Aorta (tissue), 5 donors: ENCODE measurements around the gene SART1. TPM values are rescaled to one million over a fixed set of nuclear protein-coding genes. Genes with fewer than 3 reads are reported as not detected.
"Not testable (repeated sequence)": the region's sequence is repeated elsewhere in the genome, so short reads cannot be mapped to it uniquely, and the experiment has no call there.

Source experiments
- ATAC-seq: fragments of 200-7000 bp; cut with Tn5 transposase; one replicate; pipeline ENCODE4 v1.9.1; 2022; ENCODE audit warnings: moderate library complexity; ENCODE audit not compliant: low FRiP score
- DNase-seq, 2 donors: peaks; one replicate each; pipeline ENCODE4 v3.0.0-alpha.2; 2020
- H3K27ac ChIP-seq, 2 donors: one replicate each; pipeline ENCODE4 v1.5.1; 2013; ENCODE audit warnings: low read length in 2 of 2, mild to moderate bottlenecking in 2 of 2, moderate library complexity in 2 of 2, control low read depth in 1 of 2, inconsistent platforms in 1 of 2, low read depth in 1 of 2
- H3K27me3 ChIP-seq, 2 donors: one replicate each; pipeline ENCODE4 v1.6.1; 2013; ENCODE audit warnings: control low read depth in 1 of 2, low read length in 1 of 2, mild to moderate bottlenecking in 1 of 2, moderate library complexity in 1 of 2; ENCODE audit not compliant: insufficient read depth in 2 of 2, control insufficient read depth in 1 of 2
- H3K36me3 ChIP-seq, 2 donors: one replicate each; pipeline ENCODE4 v1.6.1; 2013; ENCODE audit warnings: control low read depth in 1 of 2, low read length in 1 of 2, mild to moderate bottlenecking in 1 of 2; ENCODE audit not compliant: insufficient read depth in 2 of 2, control insufficient read depth in 1 of 2
- H3K4me1 ChIP-seq, 2 donors: one replicate each; pipeline ENCODE4 v1.6.1; 2013; ENCODE audit warnings: low read length in 2 of 2, control low read depth in 1 of 2, mild to moderate bottlenecking in 1 of 2, moderate library complexity in 1 of 2; ENCODE audit not compliant: insufficient read depth in 2 of 2, control insufficient read depth in 1 of 2
- H3K4me3 ChIP-seq, 2 donors: one replicate each; pipeline ENCODE4 v1.5.1; 2013; ENCODE audit warnings: low read length in 2 of 2, control low read depth in 1 of 2, mild to moderate bottlenecking in 1 of 2
- H3K9me3 ChIP-seq: one replicate; pipeline ENCODE4 v1.6.1; 2013; ENCODE audit warnings: mild to moderate bottlenecking, low read length; ENCODE audit not compliant: control insufficient read depth
- WGBS, 2 donors: extraction: QIAGEN DNeasy Blood & Tissue Kit; methylation state at CpG; one replicate each; pipeline ENCODE4 v1.1.7; 2013; 5-methylcytosine and 5-hydroxymethylcytosine counted together
- intact Hi-C, 2 donors: fragments of 100-400 bp; cut with DNase I; formaldehyde crosslinking; loops; one replicate each; pipeline versions ENCODE4 v1.14.2 to v1.15.0; 2022
- polyA plus RNA-seq, 2 donors: library from polyadenylated mRNA; stranded (reverse); fragments of 200-250 nt; gene quantifications; one replicate each; pipeline ENCODE4 v1.2.3, GENCODE V29; 2013
- total RNA-seq, 2 donors: library from RNA; stranded (reverse); fragmentation: NEBNext Ultra II Directional; extraction: Animal tissue kit (Norgen Biotek cat#: 25700); gene quantifications; one replicate each; pipeline ENCODE4 v1.2.1, GENCODE V29; 2021
- donor health status: healthy with polysubstance abuse.
- donor health status: Bipolar disorder and iron deficiency.
- donor health status: DM: no; HTN: no; CAD: no.
- donor health status: DM: no; HTN: no; CAD: no.
- donor health status: DM: yes; HTN: yes; CAD: no.

Gene SART1
- total and polyA plus RNA-seq, 4 donors, result 27.9 to 129 (median 51.6) TPM

GRCh38 chr11:66020212-66020611 is 58.7 kb downstream of the SART1 start:
- Histone ChIP-seq H3K27ac (no peak overlapping the region), H3K9me3 (no peaks in the 10 kb centered on the region), H3K4me3 (no peak overlapping the region), H3K36me3 (no peaks in the 10 kb centered on the region), H3K27me3 (no peaks in the 10 kb centered on the region), H3K4me1 (no peaks in the 10 kb centered on the region)
- ATAC-seq (no peak), DNase-seq (no peak)
- 73 to 79% methylated on average over 8 of the region's 8 CpGs for WGBS, 2 donors
- intact Hi-C loops, result loop anchor here (2.0 to 10.0 kb wide), 3 partner anchors 17 to 135 kb away; partner anchors contain the start of genes BANF1 (in 1 of the 2), EIF1AD (in 1 of the 2) and FIBP (in 1 of the 2)

GRCh38 chr11:66020618-66021357 is 59.3 kb downstream of the SART1 start:
- intact Hi-C loops, result loop anchor here (2.0 to 10.0 kb wide), 3 partner anchors 18 to 136 kb away; partner anchors contain the start of genes BANF1 (in 1 of the 2), EIF1AD (in 1 of the 2) and FIBP (in 1 of the 2)
- Histone ChIP-seq H3K27me3 (no peaks in the 10 kb centered on the region), H3K4me1 (no peaks in the 10 kb centered on the region), H3K4me3 (no peak overlapping the region), H3K27ac (peak overlapping the region in 1 of 2 donors; percentile 9), H3K36me3 (no peaks in the 10 kb centered on the region), H3K9me3 (no peaks in the 10 kb centered on the region)
- DNase-seq (peak; percentile 87 to 88), ATAC-seq (no peak)
- 76 to 77% methylated on average over 25 of the region's 25 CpGs for WGBS, 2 donors

- intact Hi-C loops, result loop anchor here (1.0 to 10.0 kb wide), 3 partner anchors 33 to 138 kb away; partner anchors contain the start of gene FIBP (in 1 of the 2)
- WGBS, 2 donors, result 13 to 16% methylated on average over 46 of the region's 46 CpGs
- DNase-seq, result peak; percentile 83 to 94
These were observed 61.1 kb downstream of the SART1 start for GRCh38 chr11:66022401-66023185.

GRCh38 chr11:66023186-66023440 is 61.6 kb downstream of the SART1 start:
- not testable (repeated sequence) for H3K4me3 ChIP-seq, H3K9me3 ChIP-seq, H3K36me3 ChIP-seq, H3K4me1 ChIP-seq, DNase-seq, H3K27me3 ChIP-seq, H3K27ac ChIP-seq, ATAC-seq
- intact Hi-C loops, result loop anchor here (5.0 to 10.0 kb wide), 2 partner anchors 36 to 138 kb away; partner anchors contain the start of gene FIBP (in 1 of the 2)
- WGBS, 2 donors, result 71 to 78% methylated on average over 5 of the region's 5 CpGs

More at GRCh38 chr11:66022401-66023185, 61.1 kb downstream of the SART1 start:
- no peaks in the 10 kb centered on the region for H3K4me1 ChIP-seq
- H3K27me3 ChIP-seq, result no peaks in the 10 kb centered on the region
- no peaks in the 10 kb centered on the region for H3K9me3 ChIP-seq
- ATAC-seq, result peak; percentile 90
- H3K27ac ChIP-seq, result no peak overlapping the region
- no peak overlapping the region for H3K4me3 ChIP-seq
- H3K36me3 ChIP-seq, result no peaks in the 10 kb centered on the region

- no peak for DNase-seq
- intact Hi-C loops, result loop anchor here in 1 of 2 donors (10.0 kb wide), 1 partner anchor 141 kb away; the partner anchor contains the start of gene FIBP
These were observed 64.5 kb downstream of the SART1 start, which contains the start of gene CATSPER1 for GRCh38 chr11:66026017-66026529. CATSPER1 (minus strand) TSS chr11:66026479; CDS start chr11:66026379, 100 bp downstream.

More at GRCh38 chr11:66026017-66026529, 64.5 kb downstream of the SART1 start, which contains the start of gene CATSPER1:
- H3K9me3 ChIP-seq, result no peaks in the 10 kb centered on the region
- H3K36me3 ChIP-seq, result no peaks in the 10 kb centered on the region
- no peak within 1 kb of the TSS for H3K4me3 ChIP-seq
- no peaks in the 10 kb centered on the region for H3K4me1 ChIP-seq
- WGBS, 2 donors, result 86 to 87% methylated on average over 18 of the region's 18 CpGs
- H3K27me3 ChIP-seq, result no peaks in the 10 kb centered on the region
- no peak for ATAC-seq
- H3K27ac ChIP-seq, result no peak within 1 kb of the TSS

Other genes starting within 250 kb of the SART1 start
- 10 to 100 TPM; 59.8 to 64.4 TPM for gene KAT5, start 249.5 kb upstream of the SART1 start, total RNA-seq
- gene KAT5, start 249.5 kb upstream of the SART1 start, polyA plus RNA-seq, result 100 to 1,000 TPM in 1 of 2 donors, 10 to 100 TPM in 1; 29.2 to 120 TPM
- gene RNASEH2C, start 240.9 kb upstream of the SART1 start, total RNA-seq, result 10 to 100 TPM; 53.5 to 57.6 TPM
- gene RNASEH2C, start 240.9 kb upstream of the SART1 start, polyA plus RNA-seq, result 100 to 1,000 TPM in 1 of 2 donors, 10 to 100 TPM in 1; 80.1 to 113 TPM
- 10 to 100 TPM; 15.7 to 16.7 TPM for gene AP5B1, start 180.8 kb upstream of the SART1 start, total RNA-seq
- 10 to 100 TPM in 1 of 2 donors, 1 to 10 TPM in 1; 3.3 to 10.8 TPM for gene AP5B1, start 180.8 kb upstream of the SART1 start, polyA plus RNA-seq
- not detected for gene OVOL1, start 174.7 kb upstream of the SART1 start, total RNA-seq
- 1 to 10 TPM in 1 of 2 donors, under 1 TPM in 1; 0.28 to 3.9 TPM for gene OVOL1, start 174.7 kb upstream of the SART1 start, polyA plus RNA-seq
- 1 to 10 TPM in 1 of 2 donors, under 1 TPM in 1; 0.39 to 2.4 TPM for gene SNX32, start 127.8 kb upstream of the SART1 start, total RNA-seq
- gene SNX32, start 127.8 kb upstream of the SART1 start, polyA plus RNA-seq, result 1 to 10 TPM in 1 of 2 donors, not detected in 1; 1.2 TPM
- 100 to 1,000 TPM; 563 to 812 TPM for gene CFL1, start 103.6 kb upstream of the SART1 start, total RNA-seq
- gene CFL1, start 103.6 kb upstream of the SART1 start, polyA plus RNA-seq, result 100 to 1,000 TPM; 571 to 688 TPM
- 10 to 100 TPM; 60.7 to 63.1 TPM for gene MUS81, start 101.3 kb upstream of the SART1 start, total RNA-seq
- 100 to 1,000 TPM in 1 of 2 donors, 10 to 100 TPM in 1; 40.7 to 102 TPM for gene MUS81, start 101.3 kb upstream of the SART1 start, polyA plus RNA-seq
- gene EFEMP2, start 88.9 kb upstream of the SART1 start, total RNA-seq, result 100 to 1,000 TPM; 139 to 185 TPM
- 100 to 1,000 TPM; 136 to 224 TPM for gene EFEMP2, start 88.9 kb upstream of the SART1 start, polyA plus RNA-seq
- 1 to 10 TPM; 1.8 to 3.9 TPM for gene CTSW, start 81.9 kb upstream of the SART1 start, total RNA-seq
- gene CTSW, start 81.9 kb upstream of the SART1 start, polyA plus RNA-seq, result 1 to 10 TPM; 1.8 to 2.9 TPM
- 10 to 100 TPM; 40.2 to 47.7 TPM for gene FIBP, start 73.3 kb upstream of the SART1 start, total RNA-seq
- 10 to 100 TPM; 57.2 to 73.1 TPM for gene FIBP, start 73.3 kb upstream of the SART1 start, polyA plus RNA-seq
- gene CCDC85B, start 71.1 kb upstream of the SART1 start, total RNA-seq, result 10 to 100 TPM; 30.1 to 46.9 TPM
- gene CCDC85B, start 71.1 kb upstream of the SART1 start, polyA plus RNA-seq, result 10 to 100 TPM; 23.9 to 72.8 TPM
- gene FOSL1, start 61.3 kb upstream of the SART1 start, total RNA-seq, result 10 to 100 TPM in 1 of 2 donors, 1 to 10 TPM in 1; 7.2 to 31.9 TPM
- 1 to 10 TPM; 1.6 to 6.4 TPM for gene FOSL1, start 61.3 kb upstream of the SART1 start, polyA plus RNA-seq
- 10 to 100 TPM; 45.6 to 47.3 TPM for gene C11orf68, start 42.7 kb upstream of the SART1 start, total RNA-seq
- 10 to 100 TPM; 34.9 to 55.3 TPM for gene C11orf68, start 42.7 kb upstream of the SART1 start, polyA plus RNA-seq
- gene DRAP1, start 42.3 kb upstream of the SART1 start, total RNA-seq, result 10 to 100 TPM; 65.9 to 86.4 TPM
- 100 to 1,000 TPM in 1 of 2 donors, 10 to 100 TPM in 1; 88.8 to 122 TPM for gene DRAP1, start 42.3 kb upstream of the SART1 start, polyA plus RNA-seq
- gene TSGA10IP, start 16.3 kb upstream of the SART1 start, total RNA-seq, result not detected
- not detected for gene TSGA10IP, start 16.3 kb upstream of the SART1 start, polyA plus RNA-seq
- 10 to 100 TPM; 28.7 to 35.0 TPM for gene EIF1AD, start 40.4 kb downstream of the SART1 start, total RNA-seq
- 10 to 100 TPM in 1 of 2 donors, 1 to 10 TPM in 1; 8.4 to 16.2 TPM for gene EIF1AD, start 40.4 kb downstream of the SART1 start, polyA plus RNA-seq
- gene BANF1, start 40.8 kb downstream of the SART1 start, total RNA-seq, result 100 to 1,000 TPM; 136 to 145 TPM
- gene BANF1, start 40.8 kb downstream of the SART1 start, polyA plus RNA-seq, result 100 to 1,000 TPM; 156 to 187 TPM
- gene CST6, start 50.3 kb downstream of the SART1 start, total RNA-seq, result 10 to 100 TPM in 1 of 2 donors, 1 to 10 TPM in 1; 6.6 to 14.0 TPM
- 10 to 100 TPM; 19.0 to 28.0 TPM for gene CST6, start 50.3 kb downstream of the SART1 start, polyA plus RNA-seq
- 1 to 10 TPM; 1.0 to 1.2 TPM for gene CATSPER1, start 64.7 kb downstream of the SART1 start, total RNA-seq
- under 1 TPM in 1 of 2 donors, not detected in 1; 0.10 TPM for gene CATSPER1, start 64.7 kb downstream of the SART1 start, polyA plus RNA-seq
- gene GAL3ST3, start 87.4 kb downstream of the SART1 start, total RNA-seq, result not detected
- gene GAL3ST3, start 87.4 kb downstream of the SART1 start, polyA plus RNA-seq, result not detected
- gene SF3B2, start 90.6 kb downstream of the SART1 start, total RNA-seq, result 100 to 1,000 TPM; 141 to 146 TPM
- 100 to 1,000 TPM in 1 of 2 donors, 10 to 100 TPM in 1; 59.0 to 126 TPM for gene SF3B2, start 90.6 kb downstream of the SART1 start, polyA plus RNA-seq
- gene PACS1, start 108.5 kb downstream of the SART1 start, total RNA-seq, result 100 to 1,000 TPM in 1 of 2 donors, 10 to 100 TPM in 1; 85.7 to 119 TPM
- 10 to 100 TPM; 16.2 to 32.5 TPM for gene PACS1, start 108.5 kb downstream of the SART1 start, polyA plus RNA-seq